Measurements from ENCODE around the gene MACROD2. TPM values are rescaled to one million over a fixed set of nuclear protein-coding genes. Genes with fewer than 3 reads are reported as not detected.

MACROD2 gene
- total and polyA plus RNA-seq, 2 of the 4 experiments (the other 2 are of a cell fraction) = not detected

DNA sequence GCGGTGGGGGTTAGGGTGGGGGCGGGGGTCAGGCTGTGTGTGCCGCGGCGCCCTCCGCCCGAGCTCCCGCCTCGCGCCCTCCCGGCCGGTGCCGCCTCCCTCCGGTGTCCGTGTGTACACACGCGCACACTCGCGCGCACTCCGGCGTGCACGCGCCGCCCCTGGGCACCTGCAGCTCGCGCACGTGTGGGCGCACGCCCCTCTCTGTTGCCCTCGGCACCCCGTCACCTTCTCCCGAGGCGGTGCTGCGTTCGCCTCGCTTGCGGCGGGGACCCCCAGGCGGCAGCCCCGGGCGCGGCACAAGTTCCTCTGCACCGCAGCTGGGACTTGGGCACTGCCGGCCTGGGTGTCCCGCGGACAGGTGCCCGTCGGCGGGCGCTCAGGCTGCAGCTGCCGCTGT is 525 bp downstream of the MACROD2 start:
- Histone ChIP-seq H2AK9ac (replicated peaks; ENCODE audit: low read depth, low read length, poor library complexity) (no peak overlapping the region), H4K20me1 (ENCODE audit: insufficient read depth, low read length) (no peaks in the 10 kb centered on the region), H3K4me3 (ENCODE audit: insufficient read depth, low read depth, low read length) (peak overlapping the region; percentile 14; the same call in 1 of the 2 replicates), H2AFZ (replicated peaks; ENCODE audit: low read length, poor library complexity) (no peak overlapping the region), H3K14ac (replicated peaks; ENCODE audit: low read depth, low read length) (no peak overlapping the region), H3K9ac (ENCODE audit: low read depth, low read length) (no peak overlapping the region), H3K27ac (ENCODE audit: insufficient read depth, low read length) (no peak overlapping the region), H2BK120ac (ENCODE audit: low read depth, low read length) (no peak overlapping the region), H3K4ac (ENCODE audit: low read depth, low read length) (no peak overlapping the region), H4K91ac (ENCODE audit: insufficient read depth, low read depth, low read length) (no peak overlapping the region), H2BK5ac (ENCODE audit: low read depth, low read length, poor library complexity, severe bottlenecking) (no peak overlapping the region), H3K4me1 (ENCODE audit: control insufficient read depth, insufficient read depth, low read length) (no peaks in the 10 kb centered on the region), H3K18ac (ENCODE audit: low read depth, low read length) (no peak overlapping the region), H2BK15ac (ENCODE audit: low read depth, low read length) (no peak overlapping the region), H4K5ac (ENCODE audit: low read depth, low read length) (no peak overlapping the region), H3K36me3 (ENCODE audit: control insufficient read depth, insufficient read depth, low read length) (no peaks in the 10 kb centered on the region), H3K27me3 (ENCODE audit: control insufficient read depth, insufficient read depth, low read length) (no peaks in the 10 kb centered on the region), H3K23ac (ENCODE audit: low read depth, low read length) (no peak overlapping the region), H4K8ac (ENCODE audit: low read depth in 2 of 2, low read length in 2 of 2) (no peak overlapping the region), H3K9me1 (ENCODE audit: insufficient read depth, low read length) (no peaks in the 10 kb centered on the region), H2BK20ac (ENCODE audit: low read depth, low read length) (no peak overlapping the region), H3K79me1 (ENCODE audit: low read depth in 1 of 2, low read length in 2 of 2) (no peaks in the 10 kb centered on the region), H2AK5ac (ENCODE audit: low read depth, low read length) (no peak overlapping the region), H3K4me2 (ENCODE audit: low read depth, low read length) (no peak overlapping the region; the same call in 1 of the 2 replicates), H3K56ac (ENCODE audit: extremely low read depth, insufficient read depth, low read length) (no peak overlapping the region), H3K9me3 (ENCODE audit: control insufficient read depth, insufficient read depth, low read length) (peaks cover 9% of the 10 kb centered on the region)
- dilution Hi-C loops (cut with HindIII; ENCODE audit: low sequenced_read_pairs, unreplicated experiment) (no loop called here), in situ Hi-C loops (cut with MboI; ENCODE audit: low sequenced_read_pairs) (no loop called here), intact Hi-C loops (cut with micrococcal nuclease) (no loop called here)
- ATAC-seq (ENCODE audit: low read depth) (no peak), DNase-seq (no peak)
- no TSS peak for BruUV-seq (replicated peaks)
- ChIA-PET CTCF (interaction anchor here (0.6 kb wide), 1 partner anchor 62 kb away, joined by 4 read pairs; no protein-coding TSS in a partner anchor), POLR2A (ENCODE audit: unreplicated experiment) (no interaction called here)
- 2% methylated on average over 21 of the region's 52 CpGs; no CpG with 5 or more reads in 1 of the 2 experiments for WGBS, 2 experiments (ENCODE audit: extremely low coverage in 2 of 2, insufficient read length in 1 of 2)
- TF ChIP-seq RCOR1 (IDR thresholded peaks at IDR 0.05; ENCODE audit: insufficient replicate concordance, low read length) (no peak), NFE2L2 (IDR thresholded peaks at IDR 0.05; ENCODE audit: low read depth, low read length) (no peak), MAZ (IDR thresholded peaks at IDR 0.05; ENCODE audit: borderline replicate concordance, low read depth, low read length) (no peak), BHLHE40 (IDR thresholded peaks at IDR 0.05; ENCODE audit: low read depth, low read length) (no peak), POLR2A (IDR thresholded peaks at IDR 0.05; ENCODE audit: low read depth, low read length) (no peak), SMC3 (IDR thresholded peaks at IDR 0.05; ENCODE audit: low read depth, low read length) (no peak), MAFK (IDR thresholded peaks at IDR 0.05; ENCODE audit: low read depth, low read length) (no peak), RAD21 (IDR thresholded peaks at IDR 0.05; ENCODE audit: low read length) (no peak), FOS (IDR thresholded peaks at IDR 0.05; ENCODE audit: low read depth, low read length) (no peak)
- TF ChIP-seq, protein P1, sequence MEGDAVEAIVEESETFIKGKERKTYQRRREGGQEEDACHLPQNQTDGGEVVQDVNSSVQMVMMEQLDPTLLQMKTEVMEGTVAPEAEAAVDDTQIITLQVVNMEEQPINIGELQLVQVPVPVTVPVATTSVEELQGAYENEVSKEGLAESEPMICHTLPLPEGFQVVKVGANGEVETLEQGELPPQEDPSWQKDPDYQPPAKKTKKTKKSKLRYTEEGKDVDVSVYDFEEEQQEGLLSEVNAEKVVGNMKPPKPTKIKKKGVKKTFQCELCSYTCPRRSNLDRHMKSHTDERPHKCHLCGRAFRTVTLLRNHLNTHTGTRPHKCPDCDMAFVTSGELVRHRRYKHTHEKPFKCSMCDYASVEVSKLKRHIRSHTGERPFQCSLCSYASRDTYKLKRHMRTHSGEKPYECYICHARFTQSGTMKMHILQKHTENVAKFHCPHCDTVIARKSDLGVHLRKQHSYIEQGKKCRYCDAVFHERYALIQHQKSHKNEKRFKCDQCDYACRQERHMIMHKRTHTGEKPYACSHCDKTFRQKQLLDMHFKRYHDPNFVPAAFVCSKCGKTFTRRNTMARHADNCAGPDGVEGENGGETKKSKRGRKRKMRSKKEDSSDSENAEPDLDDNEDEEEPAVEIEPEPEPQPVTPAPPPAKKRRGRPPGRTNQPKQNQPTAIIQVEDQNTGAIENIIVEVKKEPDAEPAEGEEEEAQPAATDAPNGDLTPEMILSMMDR (conservative IDR thresholded peaks at IDR 0.05; ENCODE audit: low read depth, low read length) = no peak
- TF ChIP-seq, protein P2, sequence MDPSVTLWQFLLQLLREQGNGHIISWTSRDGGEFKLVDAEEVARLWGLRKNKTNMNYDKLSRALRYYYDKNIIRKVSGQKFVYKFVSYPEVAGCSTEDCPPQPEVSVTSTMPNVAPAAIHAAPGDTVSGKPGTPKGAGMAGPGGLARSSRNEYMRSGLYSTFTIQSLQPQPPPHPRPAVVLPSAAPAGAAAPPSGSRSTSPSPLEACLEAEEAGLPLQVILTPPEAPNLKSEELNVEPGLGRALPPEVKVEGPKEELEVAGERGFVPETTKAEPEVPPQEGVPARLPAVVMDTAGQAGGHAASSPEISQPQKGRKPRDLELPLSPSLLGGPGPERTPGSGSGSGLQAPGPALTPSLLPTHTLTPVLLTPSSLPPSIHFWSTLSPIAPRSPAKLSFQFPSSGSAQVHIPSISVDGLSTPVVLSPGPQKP (IDR thresholded peaks at IDR 0.05; ENCODE audit: borderline replicate concordance, low read depth, low read length) = no peak
- TF ChIP-seq, protein P3, sequence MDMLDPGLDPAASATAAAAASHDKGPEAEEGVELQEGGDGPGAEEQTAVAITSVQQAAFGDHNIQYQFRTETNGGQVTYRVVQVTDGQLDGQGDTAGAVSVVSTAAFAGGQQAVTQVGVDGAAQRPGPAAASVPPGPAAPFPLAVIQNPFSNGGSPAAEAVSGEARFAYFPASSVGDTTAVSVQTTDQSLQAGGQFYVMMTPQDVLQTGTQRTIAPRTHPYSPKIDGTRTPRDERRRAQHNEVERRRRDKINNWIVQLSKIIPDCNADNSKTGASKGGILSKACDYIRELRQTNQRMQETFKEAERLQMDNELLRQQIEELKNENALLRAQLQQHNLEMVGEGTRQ (IDR thresholded peaks at IDR 0.05; ENCODE audit: low read depth, low read length) = no peak

Data from IMR-90 (cell line).